Measurements from ENCODE around the gene CSNK1D.

The CSNK1D gene

DNA sequence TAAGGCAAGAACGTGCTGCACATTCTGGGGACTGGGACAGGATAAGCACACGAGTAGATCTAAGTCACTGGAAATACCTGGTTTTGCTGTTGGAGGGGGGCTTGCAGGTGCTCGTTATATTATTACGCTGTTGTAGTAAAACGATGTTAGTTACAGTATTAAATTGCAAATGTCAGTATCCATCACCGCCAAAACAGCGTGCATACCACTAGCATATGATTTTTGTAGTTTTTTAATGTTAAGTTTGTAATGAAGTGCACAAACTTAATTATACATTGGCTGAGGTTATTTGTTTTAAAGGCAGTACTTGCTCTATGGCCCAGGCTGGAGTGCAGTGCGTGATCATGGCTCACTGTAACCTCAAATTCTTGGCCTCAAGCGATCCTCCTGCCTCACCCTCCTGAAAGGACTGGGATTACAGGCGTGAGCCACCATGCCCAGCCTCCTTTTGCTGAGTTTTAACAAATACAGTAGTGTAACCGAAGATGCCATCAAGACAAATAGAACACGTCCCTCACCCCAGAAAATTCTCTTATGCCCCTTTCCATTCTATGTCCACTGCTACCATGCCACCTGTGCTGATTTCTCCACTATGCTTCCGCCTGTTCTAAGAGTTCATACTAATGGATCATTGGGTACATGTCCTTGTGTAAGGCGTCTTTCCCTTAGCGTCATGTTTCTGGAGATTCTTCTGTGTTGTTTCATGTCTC lies 20.7 kb upstream of the CSNK1D start:
- DNase-seq: no peak

DNA sequence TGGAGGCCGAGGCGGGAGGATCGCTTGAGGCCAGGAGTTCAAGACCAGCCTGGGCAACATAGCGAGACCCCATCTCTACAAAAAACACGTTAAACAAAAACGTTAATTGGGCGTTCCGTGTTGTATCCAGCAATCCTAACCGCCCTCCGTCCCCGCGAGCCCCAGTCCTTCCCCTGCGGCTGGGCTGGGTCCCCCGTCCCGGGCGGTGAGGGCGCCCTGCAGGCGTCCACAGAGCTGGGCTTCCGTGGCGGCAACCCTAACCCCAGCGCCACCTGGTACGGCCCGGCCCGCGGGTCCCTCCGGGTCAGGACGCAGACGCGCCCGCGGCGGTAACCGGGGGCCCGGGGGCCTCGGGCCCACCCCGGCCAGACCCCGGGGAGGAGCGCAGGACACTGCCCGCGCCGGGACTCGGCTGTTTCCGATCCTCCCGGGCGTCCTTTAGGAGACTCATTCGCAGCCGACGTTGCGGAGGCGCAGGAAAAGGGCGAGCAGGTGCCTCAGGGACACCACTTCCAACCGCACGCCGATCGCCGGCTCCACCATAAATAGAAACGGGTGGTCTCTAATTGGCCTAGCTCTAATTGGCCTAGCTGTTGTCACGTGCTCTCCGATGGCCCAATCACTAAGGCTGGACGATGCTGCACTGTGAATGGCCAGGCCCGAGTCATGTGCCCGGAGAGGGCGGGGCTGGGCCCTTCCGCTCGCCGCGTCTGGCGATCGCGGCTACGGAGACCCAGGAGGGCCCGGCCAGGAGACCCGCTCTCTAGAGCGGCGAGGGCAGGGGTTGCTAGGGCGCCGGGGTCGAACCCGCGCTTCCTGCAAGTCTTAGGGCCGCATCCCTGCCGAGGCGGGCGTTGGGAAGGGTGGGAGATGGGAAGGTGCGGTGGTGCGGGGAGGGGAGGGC lies 19.0 kb upstream of the CSNK1D start:
- peak; percentile 96 to 97 for DNase-seq

DNA sequence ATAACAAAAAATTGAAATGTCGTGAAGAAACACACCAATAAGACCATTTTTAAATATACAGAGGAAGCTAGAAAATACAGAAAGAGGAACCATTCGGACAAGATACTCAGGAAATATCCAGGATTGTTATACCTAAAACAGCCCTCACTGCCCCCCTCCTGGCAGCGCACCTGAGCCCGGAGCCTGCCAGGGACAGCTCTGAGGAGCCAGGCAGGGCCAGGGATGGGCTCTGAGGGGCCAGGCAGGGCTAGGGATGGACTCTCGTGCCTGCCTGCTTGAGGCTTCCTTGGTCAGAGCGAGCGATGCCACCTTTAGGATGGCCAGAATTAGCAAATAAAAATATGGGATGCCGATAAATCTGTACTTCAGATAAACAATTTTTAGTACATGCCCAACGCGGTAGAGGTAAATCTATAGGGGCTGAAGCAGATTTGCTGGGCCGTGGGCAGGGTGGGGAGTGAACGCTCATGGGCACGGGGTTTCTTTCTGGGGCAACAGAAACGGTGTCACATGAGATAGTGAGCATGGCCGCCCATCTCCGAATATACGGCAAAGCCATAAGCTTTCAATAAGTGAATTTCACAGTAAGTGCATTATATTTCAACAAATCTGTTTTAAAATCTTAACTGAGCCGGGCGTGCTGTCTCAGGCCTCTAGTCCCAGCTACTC lies 18.2 kb upstream of the CSNK1D start:
- DNase-seq: no peak

DNA sequence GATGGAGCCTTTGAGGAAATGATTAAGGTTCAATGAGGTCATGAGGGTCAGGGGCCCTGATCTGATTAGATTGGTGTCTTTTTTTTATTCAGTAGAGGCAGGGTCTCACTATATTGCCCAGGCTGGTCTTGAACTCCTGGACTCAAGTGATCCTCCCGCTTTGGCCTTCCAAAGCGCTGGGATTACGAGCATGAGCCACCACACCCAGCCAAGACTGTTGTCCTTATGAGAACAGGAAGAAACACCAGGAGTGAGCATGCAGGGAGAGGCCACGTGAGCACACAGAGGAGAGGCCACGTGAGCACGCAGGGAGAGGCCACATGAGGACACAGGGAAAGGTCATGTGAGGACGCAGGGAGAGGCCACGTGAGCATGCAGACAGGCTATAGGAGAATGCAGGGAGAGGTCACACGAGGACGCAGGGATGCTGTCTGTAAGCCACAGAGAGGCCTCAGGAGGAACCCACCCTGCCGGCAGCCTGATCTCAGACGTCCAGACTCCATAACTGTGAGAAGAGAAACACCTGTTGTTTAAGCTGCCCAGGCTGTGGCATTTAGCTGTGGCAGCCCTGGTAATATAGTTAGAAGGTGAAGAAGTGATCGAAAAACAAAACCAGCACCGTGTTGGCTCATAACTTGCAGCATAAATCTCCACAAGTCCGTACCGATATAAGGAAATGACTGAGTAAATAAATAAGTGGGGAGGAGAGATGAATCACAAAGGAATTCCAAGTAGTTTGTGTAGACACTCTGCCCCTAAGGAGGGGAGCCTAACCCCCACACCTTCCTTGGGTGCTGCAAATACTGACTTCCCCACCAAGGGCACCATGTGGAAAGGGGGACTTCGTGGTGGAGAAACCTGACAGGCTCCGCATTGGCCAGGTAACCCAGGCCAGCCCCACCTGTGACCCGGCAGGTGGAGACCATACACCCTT lies 14.6 kb upstream of the CSNK1D start:
- no peak for DNase-seq

DNA sequence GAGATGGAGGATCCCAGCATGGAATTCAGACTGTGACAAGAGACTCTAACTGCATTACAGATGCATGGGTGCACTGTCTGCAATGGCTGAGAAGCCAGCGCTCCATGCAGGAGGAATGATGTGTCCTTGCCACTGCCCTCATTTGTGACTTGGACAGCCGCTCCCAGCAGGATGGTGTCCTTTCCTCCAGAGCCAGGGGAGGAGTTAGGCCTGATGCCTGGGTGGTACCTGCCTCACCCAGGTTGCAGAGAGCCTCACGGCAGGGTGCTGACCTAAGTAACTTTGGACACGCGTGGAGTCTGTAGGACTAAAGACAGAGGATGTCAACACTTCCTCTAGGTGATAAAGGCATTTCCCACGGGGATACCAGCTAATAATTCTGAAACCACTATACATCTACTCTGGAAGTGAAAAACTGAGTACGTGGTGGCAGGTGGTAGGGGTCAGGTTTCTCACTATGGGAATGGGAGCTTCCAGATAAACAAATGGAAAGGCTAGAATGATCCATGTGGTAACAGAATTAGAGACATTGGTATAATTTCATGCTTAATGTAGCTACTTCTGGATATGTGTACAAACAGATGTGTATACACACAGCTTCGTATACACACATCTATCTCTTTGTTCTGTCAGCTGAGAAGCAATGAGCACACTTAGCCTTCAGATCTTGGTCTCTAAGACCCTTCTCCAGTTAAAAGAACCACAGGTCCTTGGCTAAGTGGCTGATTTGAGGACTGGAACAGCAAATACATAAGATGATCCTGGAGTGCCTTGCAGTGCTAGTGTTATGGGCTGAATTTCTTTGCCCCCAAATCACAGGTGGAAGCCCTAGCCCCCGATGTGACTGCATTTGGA lies 13.7 kb upstream of the CSNK1D start:
- no peak for DNase-seq

DNA sequence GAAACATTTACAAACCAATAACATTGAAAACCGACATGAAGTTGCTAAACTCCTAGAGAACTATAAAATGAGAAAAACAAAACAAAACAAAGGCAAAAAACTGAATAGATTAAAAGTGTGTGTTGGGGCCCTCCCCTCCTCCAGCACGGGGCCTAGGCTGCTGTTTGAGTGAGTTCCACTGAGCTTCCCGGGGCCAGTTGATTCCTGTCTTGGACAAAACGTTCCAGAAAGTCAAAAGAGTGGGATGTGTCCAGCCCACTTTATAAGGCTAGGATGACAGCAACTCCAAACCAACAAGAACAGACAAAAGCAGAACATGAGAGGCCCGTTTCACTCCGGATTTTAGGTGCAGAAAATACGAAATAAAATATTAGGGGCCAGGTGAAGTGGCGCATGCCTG lies 11.6 kb upstream of the CSNK1D start:
- DNase-seq: no peak

DNA sequence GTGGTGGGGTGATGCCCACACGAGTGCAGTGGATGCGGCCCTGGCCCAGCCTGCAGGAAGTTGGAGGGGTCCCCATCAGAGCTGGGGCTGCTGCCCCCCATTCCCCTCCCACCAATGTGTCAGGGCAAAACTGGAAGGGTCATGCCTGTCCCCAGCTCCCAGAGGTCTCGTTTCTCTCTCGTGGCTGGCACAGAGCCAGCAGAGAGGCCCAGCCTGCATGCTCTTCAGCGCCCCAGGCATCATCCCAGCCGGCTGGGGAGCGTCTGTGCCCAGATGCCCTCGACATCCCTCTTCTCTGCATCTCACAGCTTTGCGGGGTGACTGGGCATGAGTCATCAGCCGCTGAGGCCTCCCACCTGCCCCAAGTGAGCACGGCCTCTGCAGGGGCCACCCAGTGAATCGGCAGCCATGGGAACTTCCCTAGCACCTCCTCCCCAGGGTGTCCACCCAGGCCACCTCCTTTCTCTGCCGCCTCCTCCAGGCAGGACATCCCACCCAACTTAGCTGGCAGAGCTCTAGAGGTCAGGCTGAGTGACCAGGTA lies 9.8 kb upstream of the CSNK1D start:
- DNase-seq: peak; percentile 27 to 38

DNA sequence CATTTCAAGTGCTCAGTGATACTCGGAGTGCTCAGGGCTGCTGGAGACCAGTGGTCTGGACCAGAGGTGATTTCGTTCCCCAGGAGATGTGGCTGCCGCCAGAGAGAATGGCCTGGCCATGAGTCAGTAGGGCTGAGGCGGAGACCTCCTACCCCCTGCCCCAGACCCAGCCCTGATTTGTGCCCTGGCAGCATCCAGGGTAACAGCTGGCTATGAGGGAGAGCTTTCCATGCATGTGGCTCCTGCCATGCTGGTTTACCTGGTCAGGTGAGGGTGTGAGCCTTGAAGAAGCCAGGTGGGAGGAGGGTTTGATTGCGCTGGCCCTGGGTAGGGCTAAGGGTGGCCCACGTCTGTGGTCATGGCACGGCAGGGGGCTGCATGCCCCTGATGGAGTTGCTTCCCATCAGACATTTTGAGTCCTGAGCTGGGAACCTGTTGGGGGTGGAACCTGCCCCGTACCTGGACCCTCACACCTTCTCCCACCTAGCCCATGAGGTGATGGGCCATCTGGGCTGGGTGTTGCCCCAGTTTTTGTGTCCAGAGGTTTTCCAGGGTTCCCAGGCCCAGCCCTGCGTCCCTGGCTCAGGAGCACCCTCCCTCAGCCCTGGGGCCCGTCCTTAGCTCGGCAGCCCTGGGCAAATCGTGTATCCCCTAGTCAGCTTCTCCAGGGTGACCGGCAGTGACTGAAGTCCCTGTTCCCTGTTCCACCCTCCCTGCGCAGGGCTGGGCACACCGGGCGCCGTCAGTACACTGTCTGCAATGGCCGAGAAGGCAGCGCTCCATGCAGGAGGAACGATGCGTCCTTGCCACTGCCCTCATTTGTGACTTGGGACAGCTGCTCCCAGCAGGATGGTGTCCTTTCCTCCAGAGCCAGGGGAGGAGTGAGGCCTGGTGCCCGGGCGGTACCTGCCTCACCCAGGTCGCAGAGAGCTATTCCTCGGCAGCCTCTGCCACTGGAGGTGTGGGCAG lies 9.0 kb upstream of the CSNK1D start:
- no peak for DNase-seq

DNA sequence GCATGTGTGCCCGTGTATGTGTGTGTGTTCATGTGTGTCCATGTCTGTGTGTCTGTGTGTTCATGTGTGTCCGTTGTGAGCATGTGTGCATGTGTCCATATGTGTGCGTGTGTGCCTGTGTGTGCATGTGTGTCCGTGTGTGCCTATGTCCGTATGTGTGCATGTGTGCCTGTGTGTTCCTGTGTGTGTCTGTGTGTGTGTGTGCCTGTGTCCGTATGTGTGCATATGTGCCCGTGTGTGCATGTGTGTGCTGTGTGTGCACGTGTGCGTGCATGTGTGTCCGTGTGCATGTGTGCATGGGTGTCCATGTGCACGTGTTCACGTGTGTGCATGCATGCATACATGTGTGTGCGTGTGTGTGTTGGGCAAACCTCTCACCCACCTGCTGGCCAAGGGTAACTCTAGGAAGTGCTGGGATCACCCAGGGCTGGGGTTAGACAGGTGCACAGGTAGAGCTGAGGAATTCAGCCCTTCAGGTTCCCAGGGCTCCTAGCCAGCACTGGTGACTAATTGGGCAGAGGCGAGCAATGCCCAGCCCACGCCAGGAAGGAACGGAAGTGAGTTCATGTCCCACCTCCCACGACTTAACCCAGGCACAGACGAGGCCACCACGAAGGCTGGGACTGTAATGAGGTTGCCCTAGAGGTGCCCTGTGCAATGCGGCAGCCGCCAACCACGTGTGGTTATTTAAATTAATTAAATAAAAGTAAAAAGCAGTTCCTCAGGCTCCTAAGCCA lies 8.2 kb upstream of the CSNK1D start:
- no peak for DNase-seq

DNA sequence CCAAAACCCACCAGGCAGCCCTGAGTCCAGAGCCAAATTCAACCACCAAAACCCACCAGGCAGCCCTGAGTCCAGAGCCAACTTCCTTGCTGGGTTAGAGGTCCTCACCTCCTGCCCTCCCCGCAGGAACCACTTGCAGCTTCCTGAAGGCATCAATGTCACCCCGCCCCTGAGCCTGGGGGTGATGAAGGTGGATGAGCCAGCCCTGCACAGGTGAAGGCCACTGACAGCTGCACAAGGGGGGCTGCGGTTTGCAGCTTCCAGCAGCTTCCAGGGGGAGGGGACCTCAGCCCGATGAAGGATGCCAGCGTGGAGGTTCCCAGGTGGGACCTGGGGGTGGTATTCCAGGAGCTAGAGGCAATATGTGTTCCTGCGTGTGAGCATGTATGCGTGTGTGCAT lies 7.6 kb upstream of the CSNK1D start:
- DNase-seq: no peak

DNA sequence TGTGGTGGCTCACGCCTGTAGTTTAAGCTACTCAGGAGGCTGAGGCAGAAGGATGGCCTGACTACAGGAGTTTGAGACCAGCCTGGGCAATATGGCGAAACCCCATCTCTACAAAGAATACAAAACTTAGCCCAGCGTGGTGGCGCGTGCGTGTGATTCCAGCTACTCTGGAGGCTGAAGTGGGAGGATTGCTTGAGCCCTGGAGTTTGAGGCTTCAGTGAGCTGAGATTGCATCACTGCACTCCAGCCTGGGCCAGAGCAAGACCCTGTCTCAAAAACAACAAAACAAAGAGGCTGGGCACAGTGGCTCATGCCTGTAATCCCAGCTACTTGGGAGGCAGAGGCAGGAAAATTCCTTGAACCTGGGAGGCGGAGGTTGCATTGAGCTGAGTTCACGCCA lies 7.0 kb upstream of the CSNK1D start:
- no peak for DNase-seq

DNA sequence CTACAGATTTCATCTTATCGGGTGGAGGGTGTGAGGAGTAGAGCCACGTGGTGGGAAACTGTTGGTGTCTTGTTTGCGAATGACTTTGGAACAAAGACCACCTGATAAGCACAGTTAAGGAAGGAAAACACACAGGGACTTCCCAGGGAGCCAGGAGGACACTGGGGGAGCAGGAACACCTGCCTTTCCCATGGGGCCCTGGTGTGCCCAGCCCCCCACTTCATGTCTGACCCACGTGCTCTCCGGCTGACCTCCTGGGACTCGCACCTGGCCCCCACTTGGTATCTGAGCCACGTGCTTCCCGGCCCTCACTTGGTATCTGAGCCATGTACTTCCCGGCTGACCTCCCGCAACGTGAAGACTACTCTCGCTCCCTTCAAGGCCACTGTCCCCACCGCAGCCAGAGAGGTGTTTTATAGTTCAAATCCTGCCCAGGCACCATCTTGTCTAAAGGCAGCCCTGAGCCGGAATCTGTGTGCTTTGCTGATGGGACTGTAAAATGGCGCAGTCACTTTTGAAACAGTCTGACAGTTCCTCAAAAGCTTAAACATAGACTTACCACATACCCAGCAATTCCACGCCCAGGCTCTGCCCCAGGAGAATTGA lies 5.4 kb upstream of the CSNK1D start:
- peak in 1 of 2 donors; percentile 30 for DNase-seq

DNA sequence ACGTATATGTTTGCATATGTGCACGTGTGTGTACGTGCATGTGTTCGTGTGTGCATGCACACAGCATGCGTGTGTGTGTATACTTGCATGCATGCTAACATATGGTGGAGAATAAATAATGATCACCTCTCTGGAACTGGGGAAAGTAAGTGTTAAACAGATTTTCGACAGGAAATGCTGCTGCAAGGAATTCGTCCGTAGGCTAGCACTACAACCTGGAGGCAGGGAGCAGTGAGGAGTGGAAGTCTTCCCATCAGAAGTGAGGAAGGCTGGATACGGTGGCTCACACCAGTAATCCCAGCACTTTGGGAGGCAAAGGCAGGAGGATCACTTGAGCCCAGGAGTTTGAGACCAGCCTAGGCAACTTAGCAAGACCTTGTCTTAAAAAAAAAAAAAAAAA lies 4.8 kb upstream of the CSNK1D start:
- no peak for DNase-seq

DNA sequence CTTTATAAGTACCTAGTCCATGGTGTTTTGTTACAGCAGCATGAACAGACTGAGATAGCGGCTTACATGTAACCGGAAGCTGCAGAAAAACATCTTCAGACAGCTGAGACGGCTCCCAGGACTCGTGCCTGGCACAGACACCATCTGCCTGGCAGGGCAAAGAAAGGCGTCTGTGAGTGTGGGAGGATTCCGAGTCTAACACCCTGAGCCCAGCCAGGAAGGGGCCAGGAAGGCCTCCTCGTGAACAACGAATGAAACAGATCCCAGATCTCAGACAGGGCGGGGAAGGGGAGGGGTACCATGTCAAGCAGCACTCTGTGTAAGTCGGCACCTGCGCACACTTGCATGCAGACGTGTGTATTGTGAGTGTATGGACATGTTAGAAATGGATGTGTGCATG lies 4.4 kb upstream of the CSNK1D start:
- no peak for DNase-seq

DNA sequence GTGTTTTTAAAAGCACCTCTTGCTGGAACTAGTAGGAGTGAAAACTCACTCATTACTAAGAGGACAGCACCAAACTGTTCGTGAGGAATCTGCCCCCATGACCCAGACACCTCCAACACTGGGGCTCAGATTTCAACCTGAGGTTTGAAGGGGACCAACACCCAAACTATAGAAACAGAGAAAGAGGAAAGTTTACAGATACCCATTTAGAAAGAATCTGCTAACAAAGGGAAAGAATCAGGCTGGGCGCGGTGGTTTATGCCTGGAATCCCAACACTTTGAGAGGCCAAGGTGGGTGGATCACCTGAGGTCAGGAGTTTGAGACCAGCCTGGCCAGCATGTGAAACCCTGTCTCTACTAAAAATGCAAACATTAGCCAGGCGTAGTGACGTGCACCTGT lies 3.4 kb upstream of the CSNK1D start:
- DNase-seq: no peak

DNA sequence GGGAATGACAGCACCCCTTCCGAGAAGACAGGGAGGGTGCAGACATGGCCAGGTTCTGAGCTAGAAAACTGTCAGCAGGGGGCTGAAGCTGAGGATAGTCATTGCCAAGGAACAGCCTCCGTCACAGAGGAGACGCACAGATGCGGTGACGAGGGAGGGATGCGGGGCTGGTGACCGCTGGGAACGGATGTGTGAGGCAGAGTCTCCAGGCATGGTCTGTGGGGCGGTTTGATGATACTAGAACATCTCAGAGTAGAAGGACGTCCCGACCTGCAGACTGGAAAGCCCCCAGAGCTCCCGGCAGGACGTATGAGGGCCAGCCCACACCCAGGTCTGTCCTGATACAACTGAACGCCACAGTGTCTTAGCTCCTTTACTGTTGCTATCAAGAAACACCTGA lies 1.8 kb upstream of the CSNK1D start:
- no peak for DNase-seq

DNA sequence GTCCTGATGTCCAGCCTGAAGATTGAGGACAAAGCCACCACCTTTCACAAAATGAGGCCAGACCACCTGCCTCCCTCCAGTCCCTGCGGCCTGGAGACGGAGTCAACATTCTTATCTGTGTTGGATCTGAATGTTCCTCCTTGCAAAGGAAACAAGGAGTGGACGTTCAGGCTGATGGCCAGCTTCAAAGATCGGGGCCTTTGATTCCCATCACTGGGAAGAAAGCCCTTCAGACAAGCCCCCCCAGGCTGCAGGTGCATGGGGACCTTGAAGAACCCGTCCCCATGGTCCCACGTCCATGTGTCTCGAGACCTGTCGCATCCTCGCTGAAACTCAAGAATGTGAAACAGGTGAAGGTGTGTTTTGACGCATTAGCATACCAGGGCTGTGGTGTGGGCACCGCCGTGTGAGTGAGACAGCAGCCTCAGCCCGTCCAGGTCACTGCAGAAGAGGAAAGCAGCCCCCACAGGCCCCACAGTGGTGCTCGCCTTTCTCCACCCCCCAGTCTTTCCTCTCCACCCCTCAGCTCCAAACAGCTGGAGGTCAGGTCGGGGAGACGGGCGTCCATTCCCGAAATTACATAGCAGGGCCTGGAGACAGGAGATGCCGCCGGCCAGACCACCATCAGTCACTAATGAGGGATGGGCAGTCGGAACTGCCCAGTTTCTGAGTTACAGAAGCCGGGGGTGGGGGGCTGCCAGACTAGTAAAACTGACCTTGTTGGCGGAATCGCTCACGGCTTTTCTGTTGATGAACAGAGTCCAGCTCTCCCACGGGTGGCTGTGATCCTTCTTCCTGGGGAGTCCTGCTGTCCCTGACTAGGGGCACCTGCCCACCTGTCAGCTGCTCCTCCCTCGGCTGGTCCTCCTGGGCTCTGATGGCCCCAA lies 877 bp upstream of the CSNK1D start:
- DNase-seq: no peak

Measured in CD4-positive, alpha-beta T cell treated with Interferon alpha-2 for 1 hour (primary cell).